Ovary (tissue), 3 donors: ENCODE data around the gene PJA1.

Experiments
- CTCF ChIP-seq, 3 donors: fragments of 450-650 bp in 2 of 3; fragments of 200-600 bp in 1 of 3; IDR thresholded peaks; one replicate each; pipeline versions ENCODE4 v1.5.1 to v1.8.0; 2016 to 2022; ENCODE audit warnings: antibody characterized with exemption in 3 of 3, mild to moderate bottlenecking in 1 of 3
- EP300 ChIP-seq: sonication (generic); formaldehyde crosslinking; IDR thresholded peaks from one replicate; pipeline ENCODE4 v1.6.1; 2017; ENCODE audit warnings: antibody characterized with exemption
- donor health status: DM: no; HTN: no; CAD: no.

DNA sequence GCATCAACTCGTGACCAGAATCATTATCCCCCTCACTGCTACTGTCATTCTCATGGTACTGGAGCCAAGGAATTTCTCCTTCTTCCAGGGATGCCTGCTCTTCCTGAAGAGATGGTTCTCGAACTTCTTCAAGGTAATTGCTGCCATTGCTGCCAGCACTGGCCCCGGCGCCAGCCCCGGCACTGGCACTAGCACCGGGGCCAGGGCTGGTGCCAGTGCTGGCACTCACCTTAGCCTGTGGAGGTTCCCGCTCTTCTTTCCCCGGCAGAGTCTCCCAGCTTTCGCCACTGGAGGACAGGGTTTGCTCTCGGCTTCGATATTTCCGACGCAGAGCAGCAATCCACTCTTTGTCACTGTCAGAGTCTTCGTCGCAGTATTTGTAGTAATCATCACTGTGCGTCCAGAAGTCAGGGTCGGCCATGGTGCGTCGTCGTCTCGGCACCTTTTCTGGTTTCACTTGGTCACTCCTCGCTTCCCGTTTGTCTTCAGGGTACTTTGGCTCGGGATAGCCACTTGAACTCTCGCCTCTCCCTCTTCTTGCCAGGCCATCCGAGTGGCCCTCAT, 3.4 kb downstream of the PJA1 start:
- no peak for TF ChIP-seq CTCF (IDR thresholded peaks at IDR 0.05)
- no peak for TF ChIP-seq EP300
